Neural cell (in vitro differentiated cells): ENCODE data around the gene TBPL1. TPM values are rescaled to one million over a fixed set of nuclear protein-coding genes. Genes with fewer than 3 reads are reported as not detected.

Experiments used
- H2AFZ ChIP-seq: fragments of 200-600, 300-800 bp; sonication (generic), shearing (Covaris generic); 2 replicates; pipeline ENCODE4 v1.6.0; 2014; ENCODE audit warnings: low read depth, mild to moderate bottlenecking, antibody characterized with exemption, low read length, moderate library complexity
- H3F3A ChIP-seq: fragments of 200-600 bp; shearing (Covaris generic); 2 replicates; pipeline ENCODE4 v1.6.1; 2016; ENCODE audit warnings: mild to moderate bottlenecking, moderate library complexity, mixed read lengths, antibody characterized with exemption, low read length; ENCODE audit not compliant: insufficient read depth, poor library complexity, severe bottlenecking
- H3K27ac ChIP-seq: fragments of 200-600, 300-800 bp; sonication (generic), shearing (Covaris generic); 2 replicates; pipeline ENCODE4 v1.5.1; 2014; ENCODE audit warnings: mild to moderate bottlenecking, low read length, moderate library complexity
- H3K27me3 ChIP-seq: fragments of 300-800, 200-600 bp; sonication (generic), shearing (Covaris generic); 2 replicates; pipeline ENCODE4 v1.6.0; 2014; ENCODE audit warnings: mild to moderate bottlenecking, low read depth, low read length, moderate library complexity; ENCODE audit not compliant: insufficient read depth
- H3K36me3 ChIP-seq: fragments of 300-800, 200-600 bp; sonication (generic), shearing (Covaris generic); 2 replicates; pipeline ENCODE4 v1.5.1; 2014; ENCODE audit warnings: mild to moderate bottlenecking, antibody characterized with exemption, low read length, moderate library complexity; ENCODE audit not compliant: insufficient read depth
- H3K4me2 ChIP-seq: fragments of 300-800, 200-600 bp; sonication (generic), shearing (Covaris generic); 2 replicates; pipeline ENCODE4 v1.6.0; 2014; ENCODE audit warnings: mild to moderate bottlenecking, low read length
- H3K4me3 ChIP-seq: fragments of 300-800, 200-600 bp; sonication (generic), shearing (Covaris generic); 2 replicates; pipeline ENCODE4 v1.5.1; 2014; ENCODE audit warnings: mild to moderate bottlenecking, low read length, moderate library complexity
- H3K79me2 ChIP-seq: fragments of 200-600 bp; shearing (Covaris generic); replicated peaks from 2 replicates; pipeline ENCODE4 v1.6.0; 2014; ENCODE audit warnings: mild to moderate bottlenecking, low read length, moderate library complexity; ENCODE audit not compliant: insufficient read depth
- H3K9ac ChIP-seq: fragments of 300-800, 200-600 bp; sonication (generic), shearing (Covaris generic); 2 replicates; pipeline ENCODE4 v1.6.1; 2016; ENCODE audit warnings: mild to moderate bottlenecking, low read length, mixed read lengths
- H3K9me2 ChIP-seq: fragments of 200-600 bp; shearing (Covaris generic); 2 replicates; pipeline ENCODE4 v1.6.1; 2016; ENCODE audit warnings: mild to moderate bottlenecking, low read length, mixed read lengths; ENCODE audit not compliant: insufficient read depth
- H3K9me3 ChIP-seq: fragments of 200-600, 300-800 bp; sonication (generic), shearing (Covaris generic); 2 replicates; pipeline ENCODE4 v1.6.1; 2016; ENCODE audit warnings: mild to moderate bottlenecking, mixed run types, low read length, moderate library complexity, mixed read lengths
- H4K20me1 ChIP-seq: fragments of 200-600 bp; shearing (Covaris generic); 2 replicates; pipeline ENCODE4 v1.6.1; 2016; ENCODE audit warnings: mild to moderate bottlenecking, mixed run types; ENCODE audit not compliant: insufficient read depth
- CTCF ChIP-seq: fragments of 450-650 bp; IDR thresholded peaks from 2 replicates; pipeline ENCODE4 v1.5.1; 2014; ENCODE audit warnings: antibody characterized with exemption, mild to moderate bottlenecking, moderate library complexity; ENCODE audit not compliant: poor library complexity, severe bottlenecking
- EP300 ChIP-seq: fragments of 450-650 bp; conservative IDR thresholded peaks from 2 replicates; pipeline ENCODE4 v1.6.1; 2014; ENCODE audit warnings: antibody characterized with exemption, mild to moderate bottlenecking, moderate library complexity; ENCODE audit not compliant: poor library complexity, severe bottlenecking
- EZH2 ChIP-seq: fragments of 200-600, 300-800 bp; shearing (Covaris generic), sonication (generic); IDR thresholded peaks from 2 replicates; pipeline ENCODE4 v1.6.1; 2014; ENCODE audit warnings: antibody characterized with exemption, low read length, borderline replicate concordance, mild to moderate bottlenecking; ENCODE audit not compliant: insufficient read depth, poor library complexity, severe bottlenecking
- MXI1 ChIP-seq: fragments of 450-650 bp; conservative IDR thresholded peaks from 2 replicates; pipeline ENCODE4 v1.6.1; 2014; ENCODE audit warnings: antibody characterized with exemption, mild to moderate bottlenecking; ENCODE audit not compliant: poor library complexity, severe bottlenecking
- POLR2AphosphoS5 ChIP-seq: IDR thresholded peaks from 2 replicates; pipeline ENCODE4 v1.6.1; 2012
- RAD21 ChIP-seq: fragments of 450-650 bp; conservative IDR thresholded peaks from 2 replicates; pipeline ENCODE4 v1.6.1; 2014; ENCODE audit warnings: antibody characterized with exemption, mild to moderate bottlenecking, moderate library complexity
- REST ChIP-seq: IDR thresholded peaks from 2 replicates; pipeline ENCODE4 v1.6.1; 2012; ENCODE audit warnings: borderline replicate concordance
- SMC3 ChIP-seq: fragments of 450-650 bp; conservative IDR thresholded peaks from 2 replicates; pipeline ENCODE4 v1.6.1; 2014; ENCODE audit warnings: antibody characterized with exemption, mild to moderate bottlenecking, moderate library complexity; ENCODE audit not compliant: poor library complexity
- TAF1 ChIP-seq: IDR thresholded peaks from 2 replicates; pipeline ENCODE4 v1.6.1; 2012; ENCODE audit warnings: low read depth
- polyA plus RNA-seq: library from polyadenylated mRNA; depleted of rRNA; stranded (reverse); fragments of >200 nt; gene quantifications from 2 replicates; pipeline ENCODE4 v1.2.3, GENCODE V29; 2014

The TBPL1 gene
- polyA plus RNA-seq, 1 donor from 2014 or later, result 110 TPM

- Histone ChIP-seq H3K27ac (no peak overlapping the region), H3K4me2 (no peak overlapping the region)
These were observed 40.1 kb downstream of the TBPL1 start for GRCh38 chr6:133992992-133993680.

GRCh38 chr6:133995296-133995695, 42.3 kb downstream of the TBPL1 start:
- Histone ChIP-seq H3K9ac (no peak overlapping the region), H3K36me3 (peaks cover 4% of the 10 kb centered on the region), H3K9me3 (no peaks in the 10 kb centered on the region), H3K4me3 (no peak overlapping the region), H3K27ac (no peak overlapping the region), H3K4me2 (no peak overlapping the region), H3K79me2 (no peaks in the 10 kb centered on the region), H2AFZ (no peak overlapping the region), H3K9me2 (no peaks in the 10 kb centered on the region), H4K20me1 (no peaks in the 10 kb centered on the region), H3K27me3 (no peaks in the 10 kb centered on the region), H3F3A (no peaks in the 10 kb centered on the region)
- TF ChIP-seq MXI1, result no peak
- no peak for TF ChIP-seq SMC3
- no peak for TF ChIP-seq CTCF
- TF ChIP-seq EP300, result no peak
- no peak for TF ChIP-seq EZH2
- TF ChIP-seq RAD21, result no peak

More at GRCh38 chr6:133992992-133993680, 40.1 kb downstream of the TBPL1 start:
- H3K79me2 ChIP-seq, result no peaks in the 10 kb centered on the region
- no peak overlapping the region for H3K9ac ChIP-seq
- H3K9me2 ChIP-seq, result no peaks in the 10 kb centered on the region
- H3F3A ChIP-seq, result no peaks in the 10 kb centered on the region
- H3K36me3 ChIP-seq, result peaks cover 7% of the 10 kb centered on the region
- TF ChIP-seq REST (no peak), EP300 (no peak), MXI1 (no peak), TAF1 (no peak), EZH2 (no peak), SMC3 (no peak), POLR2AphosphoS5 (no peak), CTCF (no peak), RAD21 (no peak)
- H3K4me3 ChIP-seq, result no peak overlapping the region
- H3K9me3 ChIP-seq, result no peaks in the 10 kb centered on the region
- no peaks in the 10 kb centered on the region for H4K20me1 ChIP-seq
- H3K27me3 ChIP-seq, result no peaks in the 10 kb centered on the region
- H2AFZ ChIP-seq, result no peak overlapping the region
